ENCODE data around the gene MRPL44.

The MRPL44 gene

DNA sequence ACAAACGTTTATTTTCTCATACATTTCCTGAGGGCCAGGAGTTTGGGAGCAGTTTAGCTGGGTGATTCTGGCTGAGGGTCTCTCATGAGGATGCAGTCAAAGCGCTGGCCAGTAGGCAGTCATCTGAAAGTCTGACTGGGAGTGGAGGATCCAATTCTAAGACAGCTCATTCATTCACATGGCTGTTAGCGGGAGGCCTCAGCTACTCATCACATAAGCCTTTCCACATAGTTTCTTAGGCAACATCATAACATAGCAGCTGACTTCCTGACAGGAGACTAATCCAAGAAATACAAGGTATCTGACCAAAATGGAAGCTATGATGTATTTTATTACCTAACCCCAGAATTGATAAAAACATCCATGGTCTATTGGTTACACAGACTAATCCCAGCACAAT is 2.9 kb upstream of the MRPL44 start:
- Mint-ChIP-seq H3K36me3 (ENCODE audit: low read depth) (no peaks in the 10 kb centered on the region), H3K9me3 (no peaks in the 10 kb centered on the region), H3K27me3 (ENCODE audit: low read depth, poor library complexity) (peaks cover 3% of the 10 kb centered on the region), H3K4me3 (no peak overlapping the region), H3K4me1 (peaks cover 51% of the 10 kb centered on the region), H3K27ac (no peak overlapping the region)
- DNase-seq: no peak
- TF ChIP-seq CTCF (IDR thresholded peaks at IDR 0.05): no peak

DNA sequence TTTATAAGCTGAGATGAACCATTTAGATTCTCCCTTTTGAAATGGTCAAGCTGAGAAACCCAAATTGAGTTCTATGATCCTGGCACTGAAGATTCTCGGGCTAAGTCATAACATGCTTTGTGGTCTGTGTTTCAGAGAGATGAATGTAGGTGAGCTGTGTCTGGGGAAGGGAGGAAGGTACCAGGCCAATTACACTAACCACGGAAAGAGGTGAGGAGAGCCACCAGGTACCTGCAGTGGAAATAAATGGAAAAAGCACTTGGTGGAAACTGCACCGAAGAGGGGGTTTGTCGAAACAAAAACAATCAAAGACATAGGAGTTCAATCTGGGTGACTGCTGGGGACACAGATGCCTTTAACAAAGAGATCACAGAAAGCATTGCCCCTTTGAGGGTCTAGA is 963 bp upstream of the MRPL44 start:
- Mint-ChIP-seq H3K27ac (no peak overlapping the region), H3K27me3 (ENCODE audit: low read depth, poor library complexity) (peaks cover 3% of the 10 kb centered on the region), H3K4me3 (peak overlapping the region; percentile 64), H3K36me3 (ENCODE audit: low read depth) (peaks cover 17% of the 10 kb centered on the region), H3K9me3 (no peaks in the 10 kb centered on the region), H3K4me1 (peaks cover 65% of the 10 kb centered on the region)
- no peak for DNase-seq
- no peak for TF ChIP-seq CTCF (IDR thresholded peaks at IDR 0.05)

- Mint-ChIP-seq H3K27ac (no peak overlapping the region), H3K4me3 (peak overlapping the region; percentile 59), H3K27me3 (ENCODE audit: low read depth, poor library complexity) (no peaks in the 10 kb centered on the region), H3K4me1 (peaks cover 55% of the 10 kb centered on the region), H3K9me3 (no peaks in the 10 kb centered on the region), H3K36me3 (ENCODE audit: low read depth) (peaks cover 39% of the 10 kb centered on the region)
- no peak for DNase-seq
- TF ChIP-seq CTCF (IDR thresholded peaks at IDR 0.05): no peak
Observed at GRCh38 chr2:223959688-223960087, 2.4 kb downstream of the MRPL44 start.

DNA sequence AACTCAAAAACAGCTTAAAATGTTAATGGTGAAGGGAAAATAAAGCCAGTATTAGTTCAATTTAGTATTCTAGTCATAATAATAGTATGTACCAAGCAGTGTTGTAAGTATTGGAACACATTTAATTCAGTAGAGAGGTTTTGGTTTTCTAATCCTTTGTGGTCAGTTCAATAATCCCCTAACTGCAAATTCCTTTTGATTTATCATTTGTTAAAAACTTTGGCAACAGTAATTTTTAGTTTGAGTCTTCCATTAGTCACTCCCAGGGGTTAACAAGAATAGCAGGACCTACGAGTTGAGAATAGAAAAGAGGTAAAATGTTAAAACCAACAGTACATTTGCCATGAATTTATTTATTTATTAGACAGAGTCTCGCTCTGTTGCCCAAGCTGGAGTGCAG is 10.7 kb downstream of the MRPL44 start:
- Mint-ChIP-seq H3K9me3 (no peaks in the 10 kb centered on the region), H3K4me3 (no peak overlapping the region), H3K4me1 (no peaks in the 10 kb centered on the region), H3K27me3 (ENCODE audit: low read depth, poor library complexity) (no peaks in the 10 kb centered on the region), H3K36me3 (ENCODE audit: low read depth) (peaks cover 21% of the 10 kb centered on the region), H3K27ac (peak overlapping the region; percentile 61)
- DNase-seq: no peak
- TF ChIP-seq CTCF (IDR thresholded peaks at IDR 0.05): no peak

DNA sequence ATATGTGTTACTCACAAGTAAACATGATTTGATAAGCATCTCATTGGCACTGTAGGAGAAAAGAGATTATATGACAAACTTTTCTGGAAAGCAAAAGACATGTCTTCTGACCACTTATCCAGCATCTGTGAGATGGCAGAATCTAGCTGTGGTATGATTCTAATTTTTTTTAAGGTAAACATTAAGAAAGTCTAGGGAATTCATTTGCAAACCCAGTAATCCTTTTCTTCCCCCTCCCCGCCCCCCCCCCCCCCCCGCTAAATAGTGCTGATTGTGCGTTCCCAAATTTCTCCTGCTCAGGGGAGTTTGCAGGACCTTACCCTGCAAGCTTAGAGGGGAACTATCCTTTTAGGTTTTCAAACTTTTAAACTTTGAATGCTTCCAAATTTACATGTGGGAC is 12.1 kb downstream of the MRPL44 start:
- Mint-ChIP-seq H3K27ac (no peak overlapping the region), H3K36me3 (ENCODE audit: low read depth) (peaks cover 15% of the 10 kb centered on the region), H3K9me3 (no peaks in the 10 kb centered on the region), H3K4me1 (no peaks in the 10 kb centered on the region), H3K4me3 (no peak overlapping the region), H3K27me3 (ENCODE audit: low read depth, poor library complexity) (no peaks in the 10 kb centered on the region)
- TF ChIP-seq CTCF (IDR thresholded peaks at IDR 0.05): no peak
- DNase-seq: no peak

DNA sequence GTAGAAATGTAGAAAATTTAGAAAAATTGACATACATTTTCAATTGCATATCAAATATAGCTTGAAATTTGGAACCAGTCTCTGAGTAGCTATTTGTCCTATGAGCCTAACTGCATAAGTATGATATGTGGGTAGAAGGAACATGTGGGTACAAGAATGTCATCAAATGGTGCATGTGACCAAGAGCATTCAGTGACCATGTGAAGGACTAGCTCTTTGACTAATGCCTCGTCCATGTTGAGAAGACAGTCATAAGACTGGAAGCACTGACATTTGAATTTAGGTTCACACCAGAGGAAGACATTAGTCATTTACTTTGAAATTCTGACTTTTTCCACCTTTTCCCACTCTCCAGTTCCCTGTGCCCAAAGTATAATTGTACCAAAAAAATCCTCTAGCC is 12.6 kb downstream of the MRPL44 start:
- no peak for TF ChIP-seq CTCF (IDR thresholded peaks at IDR 0.05)
- no peaks in the 10 kb centered on the region for H3K4me1 Mint-ChIP-seq
- no peak overlapping the region for H3K4me3 Mint-ChIP-seq
- no peak overlapping the region for H3K27ac Mint-ChIP-seq
- H3K36me3 Mint-ChIP-seq (ENCODE audit: low read depth): peaks cover 11% of the 10 kb centered on the region
- no peaks in the 10 kb centered on the region for H3K27me3 Mint-ChIP-seq (ENCODE audit: low read depth, poor library complexity)
- DNase-seq: no peak
- no peaks in the 10 kb centered on the region for H3K9me3 Mint-ChIP-seq

All from nephron progenitor cell (in vitro differentiated cells).